ENCODE data around the gene KRTAP4-4.
"Not testable (repeated sequence)": the region's sequence is repeated elsewhere in the genome, so short reads cannot be mapped to it uniquely, and the experiment has no call there.

- not testable (repeated sequence) for TF ChIP-seq EZH2phosphoT487 (IDR thresholded peaks at IDR 0.05; ENCODE audit: insufficient read depth, low read depth); EZH2 (IDR thresholded peaks at IDR 0.05; ENCODE audit: insufficient read depth, poor library complexity, severe bottlenecking)
Observed at GRCh38 chr17:41123292-41123990, 37.1 kb downstream of the KRTAP4-4 start.

All from GM23248 (cell line).